ENCODE measurements around the gene FLYWCH2. TPM values are rescaled to one million over a fixed set of nuclear protein-coding genes. Genes with fewer than 3 reads are reported as not detected.

Gene FLYWCH2
- total and polyA plus RNA-seq, 2 of the 13 experiments (the other 11 are each of a cell fraction or from before 2014, with no cell fraction given) = 16.9 to 19.8 TPM

DNA sequence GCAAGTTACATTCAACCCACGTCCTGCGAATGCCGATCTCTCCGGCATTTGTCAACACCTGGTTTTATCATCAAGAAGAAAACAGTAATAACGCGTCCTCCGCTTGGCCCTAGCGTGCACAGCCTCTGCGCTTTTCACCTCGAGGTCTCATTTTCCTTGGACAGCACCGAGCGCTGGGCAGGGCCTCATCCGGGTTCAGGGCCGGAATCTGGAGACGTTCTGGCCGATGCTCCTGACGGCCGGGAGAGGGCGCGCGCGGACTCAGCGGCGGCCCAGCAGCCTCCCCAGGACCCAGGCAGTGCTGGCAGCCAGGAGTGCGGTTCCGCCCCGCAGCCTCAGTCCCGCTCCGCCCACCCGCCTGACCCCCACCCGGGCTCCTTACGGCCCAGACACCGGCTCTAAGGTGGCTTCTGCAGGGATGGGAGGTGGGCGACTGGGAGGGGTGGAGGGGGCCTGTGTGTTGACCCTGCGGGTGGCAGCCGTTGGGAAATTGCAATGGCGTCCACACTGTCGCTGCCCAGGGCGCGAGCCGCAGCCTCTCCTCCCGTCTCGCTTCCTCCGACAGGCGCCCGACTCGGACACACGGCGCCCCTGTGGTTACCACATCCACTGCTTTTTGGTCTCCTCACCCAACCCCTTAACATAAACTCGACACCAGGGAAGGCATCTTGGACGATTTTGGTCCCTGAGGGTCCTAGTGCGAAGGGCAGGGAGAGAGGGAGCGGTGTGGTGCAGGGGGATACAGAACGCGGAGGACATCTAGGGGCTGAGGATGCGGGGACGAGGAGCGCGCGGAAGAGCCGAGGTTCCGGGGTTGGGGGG lies 21.3 kb downstream of the FLYWCH2 start (continued):
- no peak for TF ChIP-seq ZNF883 (CRISPR knock-in tag; IDR thresholded peaks at IDR 0.05; ENCODE audit: not compliant biosample characterization)
- TF ChIP-seq, protein P1, sequence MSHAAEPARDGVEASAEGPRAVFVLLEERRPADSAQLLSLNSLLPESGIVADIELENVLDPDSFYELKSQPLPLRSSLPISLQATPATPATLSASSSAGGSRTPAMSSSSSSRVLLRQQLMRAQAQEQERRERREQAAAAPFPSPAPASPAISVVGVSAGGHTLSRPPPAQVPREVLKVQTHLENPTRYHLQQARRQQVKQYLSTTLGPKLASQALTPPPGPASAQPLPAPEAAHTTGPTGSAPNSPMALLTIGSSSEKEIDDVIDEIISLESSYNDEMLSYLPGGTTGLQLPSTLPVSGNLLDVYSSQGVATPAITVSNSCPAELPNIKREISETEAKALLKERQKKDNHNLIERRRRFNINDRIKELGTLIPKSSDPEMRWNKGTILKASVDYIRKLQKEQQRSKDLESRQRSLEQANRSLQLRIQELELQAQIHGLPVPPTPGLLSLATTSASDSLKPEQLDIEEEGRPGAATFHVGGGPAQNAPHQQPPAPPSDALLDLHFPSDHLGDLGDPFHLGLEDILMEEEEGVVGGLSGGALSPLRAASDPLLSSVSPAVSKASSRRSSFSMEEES (CRISPR knock-in tag; IDR thresholded peaks at IDR 0.05) = peak; percentile 39
- TF ChIP-seq ZNF367 (CRISPR knock-in tag; IDR thresholded peaks at IDR 0.05; ENCODE audit: borderline replicate concordance) = peak; percentile 30; the same call in 1 of the 2 replicates
- TF ChIP-seq, protein P2, sequence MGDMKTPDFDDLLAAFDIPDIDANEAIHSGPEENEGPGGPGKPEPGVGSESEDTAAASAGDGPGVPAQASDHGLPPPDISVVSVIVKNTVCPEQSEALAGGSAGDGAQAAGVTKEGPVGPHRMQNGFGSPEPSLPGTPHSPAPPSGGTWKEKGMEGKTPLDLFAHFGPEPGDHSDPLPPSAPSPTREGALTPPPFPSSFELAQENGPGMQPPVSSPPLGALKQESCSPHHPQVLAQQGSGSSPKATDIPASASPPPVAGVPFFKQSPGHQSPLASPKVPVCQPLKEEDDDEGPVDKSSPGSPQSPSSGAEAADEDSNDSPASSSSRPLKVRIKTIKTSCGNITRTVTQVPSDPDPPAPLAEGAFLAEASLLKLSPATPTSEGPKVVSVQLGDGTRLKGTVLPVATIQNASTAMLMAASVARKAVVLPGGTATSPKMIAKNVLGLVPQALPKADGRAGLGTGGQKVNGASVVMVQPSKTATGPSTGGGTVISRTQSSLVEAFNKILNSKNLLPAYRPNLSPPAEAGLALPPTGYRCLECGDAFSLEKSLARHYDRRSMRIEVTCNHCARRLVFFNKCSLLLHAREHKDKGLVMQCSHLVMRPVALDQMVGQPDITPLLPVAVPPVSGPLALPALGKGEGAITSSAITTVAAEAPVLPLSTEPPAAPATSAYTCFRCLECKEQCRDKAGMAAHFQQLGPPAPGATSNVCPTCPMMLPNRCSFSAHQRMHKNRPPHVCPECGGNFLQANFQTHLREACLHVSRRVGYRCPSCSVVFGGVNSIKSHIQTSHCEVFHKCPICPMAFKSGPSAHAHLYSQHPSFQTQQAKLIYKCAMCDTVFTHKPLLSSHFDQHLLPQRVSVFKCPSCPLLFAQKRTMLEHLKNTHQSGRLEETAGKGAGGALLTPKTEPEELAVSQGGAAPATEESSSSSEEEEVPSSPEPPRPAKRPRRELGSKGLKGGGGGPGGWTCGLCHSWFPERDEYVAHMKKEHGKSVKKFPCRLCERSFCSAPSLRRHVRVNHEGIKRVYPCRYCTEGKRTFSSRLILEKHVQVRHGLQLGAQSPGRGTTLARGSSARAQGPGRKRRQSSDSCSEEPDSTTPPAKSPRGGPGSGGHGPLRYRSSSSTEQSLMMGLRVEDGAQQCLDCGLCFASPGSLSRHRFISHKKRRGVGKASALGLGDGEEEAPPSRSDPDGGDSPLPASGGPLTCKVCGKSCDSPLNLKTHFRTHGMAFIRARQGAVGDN (CRISPR knock-in tag; IDR thresholded peaks at IDR 0.05) = peak; percentile 84
- no peak for TF ChIP-seq CCAR2 (optimal IDR thresholded peaks at IDR 0.05; ENCODE audit: low read depth, low read length)
- TF ChIP-seq ZNF530 (CRISPR knock-in tag; IDR thresholded peaks at IDR 0.05; ENCODE audit: low read depth) = no peak
- peak in 1 of 2 experiments; percentile 55; a peak in 1 of 4 replicates for TF ChIP-seq KLF16 (CRISPR knock-in tag; IDR thresholded peaks at IDR 0.05)
- TF ChIP-seq MEF2D (CRISPR knock-in tag; IDR thresholded peaks at IDR 0.05) = 0 out of 2 replicates have a peak, but pooled peaks have one; percentile 19
- TF ChIP-seq ZNF564 (CRISPR knock-in tag; IDR thresholded peaks at IDR 0.05) = 0 out of 2 replicates have a peak, but pooled peaks have one; percentile 74
- TF ChIP-seq REL (CRISPR knock-in tag; conservative IDR thresholded peaks at IDR 0.05) = peak; percentile 29; the same call in 1 of the 2 replicates
- TF ChIP-seq, protein P3, sequence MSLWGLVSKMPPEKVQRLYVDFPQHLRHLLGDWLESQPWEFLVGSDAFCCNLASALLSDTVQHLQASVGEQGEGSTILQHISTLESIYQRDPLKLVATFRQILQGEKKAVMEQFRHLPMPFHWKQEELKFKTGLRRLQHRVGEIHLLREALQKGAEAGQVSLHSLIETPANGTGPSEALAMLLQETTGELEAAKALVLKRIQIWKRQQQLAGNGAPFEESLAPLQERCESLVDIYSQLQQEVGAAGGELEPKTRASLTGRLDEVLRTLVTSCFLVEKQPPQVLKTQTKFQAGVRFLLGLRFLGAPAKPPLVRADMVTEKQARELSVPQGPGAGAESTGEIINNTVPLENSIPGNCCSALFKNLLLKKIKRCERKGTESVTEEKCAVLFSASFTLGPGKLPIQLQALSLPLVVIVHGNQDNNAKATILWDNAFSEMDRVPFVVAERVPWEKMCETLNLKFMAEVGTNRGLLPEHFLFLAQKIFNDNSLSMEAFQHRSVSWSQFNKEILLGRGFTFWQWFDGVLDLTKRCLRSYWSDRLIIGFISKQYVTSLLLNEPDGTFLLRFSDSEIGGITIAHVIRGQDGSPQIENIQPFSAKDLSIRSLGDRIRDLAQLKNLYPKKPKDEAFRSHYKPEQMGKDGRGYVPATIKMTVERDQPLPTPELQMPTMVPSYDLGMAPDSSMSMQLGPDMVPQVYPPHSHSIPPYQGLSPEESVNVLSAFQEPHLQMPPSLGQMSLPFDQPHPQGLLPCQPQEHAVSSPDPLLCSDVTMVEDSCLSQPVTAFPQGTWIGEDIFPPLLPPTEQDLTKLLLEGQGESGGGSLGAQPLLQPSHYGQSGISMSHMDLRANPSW (CRISPR knock-in tag; IDR thresholded peaks at IDR 0.05; ENCODE audit: borderline replicate concordance) = 0 out of 2 replicates have a peak, but pooled peaks have one; percentile 43
- TF ChIP-seq ZC3H13 (CRISPR knock-in tag; IDR thresholded peaks at IDR 0.05) = peak; percentile 76; the same call in 1 of the 2 replicates
- peak; percentile 41 for TF ChIP-seq NCOA2 (CRISPR knock-in tag; IDR thresholded peaks at IDR 0.05)
- TF ChIP-seq RARG (CRISPR knock-in tag; IDR thresholded peaks at IDR 0.05; ENCODE audit: low read depth) = peak; percentile 48; the same call in 1 of the 2 replicates
- TF ChIP-seq ZNF674 (CRISPR knock-in tag; IDR thresholded peaks at IDR 0.05; ENCODE audit: low read depth) = peak; percentile 36; the same call in 1 of the 2 replicates
- TF ChIP-seq PCBP1 (IDR thresholded peaks at IDR 0.05; ENCODE audit: borderline replicate concordance, low read depth, low read length) = peak; percentile 86; the same call in 1 of the 2 replicates
- TF ChIP-seq NR2F6 (IDR thresholded peaks at IDR 0.05) = no peak
- peak; percentile 69; the same call in 1 of the 2 replicates for TF ChIP-seq NR2F6 (CRISPR knock-in tag; IDR thresholded peaks at IDR 0.05)
- TF ChIP-seq MTA1 (CRISPR knock-in tag; IDR thresholded peaks at IDR 0.05; ENCODE audit: borderline replicate concordance) = peak; percentile 37; the same call in 1 of the 2 replicates
- 0 out of 2 replicates have a peak, but pooled peaks have one; percentile 62 for TF ChIP-seq ISL2 (CRISPR knock-in tag; IDR thresholded peaks at IDR 0.05)
- TF ChIP-seq IRF2 (CRISPR knock-in tag; IDR thresholded peaks at IDR 0.05) = peak; percentile 61; the same call in 1 of the 2 replicates

Data from HepG2 (cell line).